HG02588 (cell line): ENCODE measurements around the gene UBE2Q1.

Experiments
- ATAC-seq: cut with Tn5 transposase; IDR thresholded peaks from one replicate; pipeline ENCODE4 v1.9.1; 2021; ENCODE audit warnings: mild to moderate bottlenecking, moderate library complexity; ENCODE audit not compliant: unreplicated experiment

Gene UBE2Q1

GRCh38 chr1:154514066-154514553 lies 44.4 kb downstream of the UBE2Q1 start:
- ATAC-seq = no peak

GRCh38 chr1:154512760-154513159 lies 45.7 kb downstream of the UBE2Q1 start:
- ATAC-seq = no peak

GRCh38 chr1:154503898-154504297 lies 54.6 kb downstream of the UBE2Q1 start:
- ATAC-seq = no peak

- no peak for ATAC-seq
Measured at GRCh38 chr1:154502744-154503115, 55.7 kb downstream of the UBE2Q1 start.

GRCh38 chr1:154502066-154502743 lies 56.3 kb downstream of the UBE2Q1 start, which contains the start of the genes SHE and TDRD10:
Gene SHE (minus strand): TSS chr1:154502412. CDS start chr1:154502026, 386 bp downstream.
Gene TDRD10 (plus strand): TSS chr1:154502219. CDS start chr1:154506904, 4,685 bp downstream.
- ATAC-seq = no peak

GRCh38 chr1:154501423-154502065 lies 56.9 kb downstream of the UBE2Q1 start:
- no peak for ATAC-seq

GRCh38 chr1:154500533-154500932 lies 57.9 kb downstream of the UBE2Q1 start:
- no peak for ATAC-seq

- no peak for ATAC-seq
Measured at GRCh38 chr1:154499446-154499845, 59.0 kb downstream of the UBE2Q1 start.
